Chondrocyte (in vitro differentiated cells): ENCODE measurements around the gene FRMD3. TPM values are rescaled to one million over a fixed set of nuclear protein-coding genes. Genes with fewer than 3 reads are reported as not detected.

Source experiments
- DNase-seq: peaks from one replicate; pipeline ENCODE4 v3.0.0; 2021; ENCODE audit warnings: mixed read lengths, low spot score
- H3K27ac Mint-ChIP-seq: one replicate; pipeline ENCODE4 v1.8.0; 2021; ENCODE audit warnings: mild to moderate bottlenecking, moderate library complexity, mixed read lengths; ENCODE audit not compliant: unreplicated experiment
- H3K27me3 Mint-ChIP-seq: 2 replicates; pipeline ENCODE4 v1.8.0; 2021; ENCODE audit warnings: low read depth, mixed read lengths
- H3K36me3 Mint-ChIP-seq: 2 replicates; pipeline ENCODE4 v1.8.0; 2021; ENCODE audit warnings: low read depth, mixed read lengths
- H3K4me1 Mint-ChIP-seq: 2 replicates; pipeline ENCODE4 v1.8.0; 2021; ENCODE audit warnings: low read depth, mild to moderate bottlenecking, mixed read lengths
- H3K4me3 Mint-ChIP-seq: one replicate; pipeline ENCODE4 v1.8.0; 2021; ENCODE audit warnings: mild to moderate bottlenecking, moderate library complexity, mixed read lengths; ENCODE audit not compliant: unreplicated experiment
- H3K9me3 Mint-ChIP-seq: 2 replicates; pipeline ENCODE4 v1.8.0; 2021; ENCODE audit warnings: low read depth, mixed read lengths
- total RNA-seq: library from RNA; stranded (reverse); gene quantifications from 3 replicates; pipeline ENCODE4 v1.2.1, GENCODE V29; 2021
- TF ChIP-seq, protein P1 (sequence below): fragments of 200-600 bp; sonication (generic); IDR thresholded peaks from 2 replicates; pipeline ENCODE4 v1.5.0; 2021; ENCODE audit warnings: antibody characterized with exemption, mild to moderate bottlenecking, moderate library complexity

FRMD3 gene
- total RNA-seq, 1 donor from 2014 or later, result 1.1 TPM

DNA sequence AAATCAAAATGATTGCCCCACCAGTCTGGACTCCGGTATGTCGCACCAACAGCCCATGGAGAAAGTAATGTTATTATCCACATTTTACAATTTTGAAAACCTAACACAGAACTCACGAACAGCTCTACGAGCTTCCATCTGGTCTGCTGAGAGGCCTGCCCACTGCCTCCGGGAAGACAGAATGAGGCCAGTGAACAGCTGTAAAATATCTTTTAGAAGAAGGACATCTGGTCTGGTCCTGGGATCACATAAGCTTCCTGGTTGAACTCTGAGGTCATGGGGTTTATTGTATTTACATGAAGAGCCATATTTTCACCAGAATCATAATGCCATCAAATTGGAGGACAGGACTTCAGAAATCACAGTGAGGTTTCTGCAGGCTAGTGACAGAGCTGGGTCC lies 89.0 kb downstream of the FRMD3 start:
- TF ChIP-seq, protein P1, sequence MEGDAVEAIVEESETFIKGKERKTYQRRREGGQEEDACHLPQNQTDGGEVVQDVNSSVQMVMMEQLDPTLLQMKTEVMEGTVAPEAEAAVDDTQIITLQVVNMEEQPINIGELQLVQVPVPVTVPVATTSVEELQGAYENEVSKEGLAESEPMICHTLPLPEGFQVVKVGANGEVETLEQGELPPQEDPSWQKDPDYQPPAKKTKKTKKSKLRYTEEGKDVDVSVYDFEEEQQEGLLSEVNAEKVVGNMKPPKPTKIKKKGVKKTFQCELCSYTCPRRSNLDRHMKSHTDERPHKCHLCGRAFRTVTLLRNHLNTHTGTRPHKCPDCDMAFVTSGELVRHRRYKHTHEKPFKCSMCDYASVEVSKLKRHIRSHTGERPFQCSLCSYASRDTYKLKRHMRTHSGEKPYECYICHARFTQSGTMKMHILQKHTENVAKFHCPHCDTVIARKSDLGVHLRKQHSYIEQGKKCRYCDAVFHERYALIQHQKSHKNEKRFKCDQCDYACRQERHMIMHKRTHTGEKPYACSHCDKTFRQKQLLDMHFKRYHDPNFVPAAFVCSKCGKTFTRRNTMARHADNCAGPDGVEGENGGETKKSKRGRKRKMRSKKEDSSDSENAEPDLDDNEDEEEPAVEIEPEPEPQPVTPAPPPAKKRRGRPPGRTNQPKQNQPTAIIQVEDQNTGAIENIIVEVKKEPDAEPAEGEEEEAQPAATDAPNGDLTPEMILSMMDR, result no peak
- Mint-ChIP-seq H3K4me3 (no peak overlapping the region), H3K4me1 (peaks cover 3% of the 10 kb centered on the region), H3K36me3 (no peaks in the 10 kb centered on the region), H3K9me3 (no peaks in the 10 kb centered on the region), H3K27me3 (no peaks in the 10 kb centered on the region), H3K27ac (no peak overlapping the region)
- no peak for DNase-seq

DNA sequence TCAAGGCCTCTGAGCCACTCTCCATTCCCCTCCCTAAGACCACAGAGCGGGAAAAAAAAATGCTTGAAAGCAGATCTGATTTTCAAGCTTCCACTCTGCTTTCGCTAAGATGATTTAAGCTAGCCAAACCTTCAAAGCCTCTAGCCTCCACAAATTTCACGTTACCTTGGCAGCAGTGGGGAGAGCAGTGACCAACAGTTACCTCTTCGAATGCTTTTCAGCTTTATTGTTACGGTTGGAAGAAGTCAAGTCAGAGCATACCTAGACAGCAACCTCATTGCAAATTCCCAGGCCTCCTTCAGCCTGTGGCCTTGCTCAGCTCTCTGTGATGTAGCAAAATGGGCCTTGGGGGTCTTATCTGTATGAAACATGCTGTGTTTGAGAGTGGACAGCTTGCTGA lies 89.6 kb downstream of the FRMD3 start:
- DNase-seq, result no peak
- TF ChIP-seq, protein P1, result no peak
- no peaks in the 10 kb centered on the region for H3K27me3 Mint-ChIP-seq
- no peak overlapping the region for H3K4me3 Mint-ChIP-seq
- H3K4me1 Mint-ChIP-seq, result peaks cover 3% of the 10 kb centered on the region
- no peaks in the 10 kb centered on the region for H3K36me3 Mint-ChIP-seq
- H3K27ac Mint-ChIP-seq, result no peak overlapping the region
- H3K9me3 Mint-ChIP-seq, result no peaks in the 10 kb centered on the region

DNA sequence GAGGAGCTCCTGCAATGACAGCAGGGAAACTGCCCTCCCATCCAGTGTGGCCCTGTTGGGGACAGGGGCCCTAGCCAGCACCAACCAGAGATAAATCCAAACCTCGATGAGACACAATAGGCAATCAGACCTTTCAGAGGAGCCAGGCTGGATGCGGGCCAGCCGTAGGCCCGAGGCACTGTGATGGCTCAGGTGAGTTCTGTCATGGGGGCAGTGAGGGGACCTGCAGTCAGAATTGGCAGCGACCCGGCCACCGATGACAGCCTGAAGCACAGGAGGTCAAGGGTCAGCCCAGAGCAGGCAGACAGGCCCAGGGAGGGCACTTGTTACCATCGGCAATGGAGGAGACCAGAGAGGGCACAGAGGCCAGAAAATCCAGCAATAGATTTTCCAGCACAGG lies 90.8 kb downstream of the FRMD3 start:
- TF ChIP-seq, protein P1, result no peak
- Mint-ChIP-seq H3K4me1 (peaks cover 3% of the 10 kb centered on the region), H3K27me3 (no peaks in the 10 kb centered on the region), H3K36me3 (no peaks in the 10 kb centered on the region), H3K4me3 (no peak overlapping the region), H3K9me3 (no peaks in the 10 kb centered on the region), H3K27ac (no peak overlapping the region)
- no peak for DNase-seq

DNA sequence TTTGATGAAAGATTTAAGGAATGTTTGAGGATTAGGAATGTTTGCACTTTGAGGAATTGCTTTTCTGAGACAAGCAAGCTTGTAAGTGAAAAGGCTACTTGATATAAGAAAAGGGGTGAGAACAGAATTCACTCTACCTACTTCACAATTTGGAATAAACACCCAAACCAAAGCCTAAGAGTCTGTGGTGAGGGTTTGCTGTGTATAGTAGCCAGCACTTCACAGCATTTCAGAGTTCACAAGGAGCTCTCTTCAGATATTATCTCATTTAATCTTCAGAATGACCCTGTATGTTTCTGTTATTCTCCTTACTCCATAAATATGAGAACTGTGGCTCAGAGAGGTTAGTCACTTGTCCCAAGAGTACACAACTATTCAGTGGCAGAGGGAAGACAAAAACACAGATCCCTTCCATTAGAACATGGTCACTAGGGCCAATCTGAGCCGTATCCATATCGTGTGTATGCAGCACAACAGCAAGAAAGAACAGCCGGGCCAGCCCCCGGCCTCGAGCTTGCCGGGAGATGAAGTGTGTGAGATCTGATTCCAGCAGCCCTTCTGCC lies 92.4 kb downstream of the FRMD3 start:
- Mint-ChIP-seq H3K4me1 (peaks cover 3% of the 10 kb centered on the region), H3K27ac (no peak overlapping the region), H3K4me3 (no peak overlapping the region), H3K27me3 (no peaks in the 10 kb centered on the region), H3K9me3 (no peaks in the 10 kb centered on the region), H3K36me3 (no peaks in the 10 kb centered on the region)
- TF ChIP-seq, protein P1, result no peak
- no peak for DNase-seq

DNA sequence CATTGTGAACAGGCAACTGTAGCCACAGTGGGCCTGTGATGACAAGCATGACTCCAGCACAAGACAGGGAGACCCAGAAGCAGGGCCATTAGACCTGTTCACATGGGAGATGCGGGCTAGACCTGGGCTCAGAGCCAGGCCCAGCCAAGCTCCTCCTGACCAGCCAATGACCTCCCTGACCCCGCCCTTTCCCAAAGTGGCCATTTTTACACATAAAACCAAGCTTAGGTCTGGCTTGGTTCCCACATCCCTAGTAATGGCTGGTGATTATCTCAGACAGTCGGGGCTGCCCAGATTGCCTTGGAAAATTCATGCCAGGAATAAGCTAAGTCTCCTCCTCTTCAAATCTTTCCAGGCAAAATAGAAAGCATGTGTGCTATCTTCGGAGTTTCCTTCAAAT lies 94.1 kb downstream of the FRMD3 start:
- Mint-ChIP-seq H3K4me1 (peaks cover 3% of the 10 kb centered on the region), H3K36me3 (no peaks in the 10 kb centered on the region), H3K27me3 (no peaks in the 10 kb centered on the region), H3K9me3 (no peaks in the 10 kb centered on the region), H3K4me3 (no peak overlapping the region), H3K27ac (no peak overlapping the region)
- no peak for DNase-seq
- TF ChIP-seq, protein P1, result no peak
